GM12801 (cell line): ENCODE measurements around the gene ZNF436.

Experiments
- TF ChIP-seq, protein P1 (sequence below): IDR thresholded peaks from one replicate; pipeline ENCODE4 v1.5.1; 2011; ENCODE audit warnings: control low read depth; ENCODE audit not compliant: insufficient read length; ENCODE audit errors: extremely low read depth

The ZNF436 gene

DNA sequence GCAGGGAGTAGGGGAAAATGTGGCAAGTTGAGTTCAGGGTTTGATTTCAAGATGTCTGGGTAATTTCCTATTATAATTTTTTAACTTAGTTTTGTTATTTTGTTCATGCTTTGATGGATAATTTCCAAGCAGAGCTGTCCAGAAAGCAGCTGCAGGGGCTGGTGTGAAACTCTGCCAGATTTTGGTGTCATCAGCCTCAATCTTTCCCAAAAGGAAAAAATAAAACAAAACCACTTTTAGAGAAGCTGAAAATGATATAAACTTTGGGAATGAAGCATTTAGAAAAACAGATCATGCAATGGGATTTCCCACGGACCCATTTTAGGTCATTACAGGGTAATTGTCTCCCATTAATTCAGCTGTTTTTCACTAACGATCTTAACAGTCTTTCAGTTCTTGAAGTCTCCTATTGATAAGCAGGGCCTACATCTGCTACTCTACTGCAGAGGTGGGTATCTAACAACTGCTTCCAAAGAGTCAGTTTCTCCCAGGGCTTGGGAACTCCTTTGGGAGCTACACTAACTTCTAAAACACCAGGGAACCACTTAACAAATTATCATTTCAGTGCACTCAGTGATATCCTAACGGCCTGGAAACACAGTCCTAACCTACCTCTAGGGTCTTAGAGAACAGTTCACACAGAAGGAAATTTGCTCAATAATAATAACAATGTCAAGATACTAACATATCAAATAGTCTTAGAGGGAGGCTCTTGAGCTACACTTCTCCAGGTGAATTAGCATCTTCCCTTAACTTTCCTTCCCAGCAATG is 12.3 kb downstream of the ZNF436 start:
- TF ChIP-seq, protein P1, sequence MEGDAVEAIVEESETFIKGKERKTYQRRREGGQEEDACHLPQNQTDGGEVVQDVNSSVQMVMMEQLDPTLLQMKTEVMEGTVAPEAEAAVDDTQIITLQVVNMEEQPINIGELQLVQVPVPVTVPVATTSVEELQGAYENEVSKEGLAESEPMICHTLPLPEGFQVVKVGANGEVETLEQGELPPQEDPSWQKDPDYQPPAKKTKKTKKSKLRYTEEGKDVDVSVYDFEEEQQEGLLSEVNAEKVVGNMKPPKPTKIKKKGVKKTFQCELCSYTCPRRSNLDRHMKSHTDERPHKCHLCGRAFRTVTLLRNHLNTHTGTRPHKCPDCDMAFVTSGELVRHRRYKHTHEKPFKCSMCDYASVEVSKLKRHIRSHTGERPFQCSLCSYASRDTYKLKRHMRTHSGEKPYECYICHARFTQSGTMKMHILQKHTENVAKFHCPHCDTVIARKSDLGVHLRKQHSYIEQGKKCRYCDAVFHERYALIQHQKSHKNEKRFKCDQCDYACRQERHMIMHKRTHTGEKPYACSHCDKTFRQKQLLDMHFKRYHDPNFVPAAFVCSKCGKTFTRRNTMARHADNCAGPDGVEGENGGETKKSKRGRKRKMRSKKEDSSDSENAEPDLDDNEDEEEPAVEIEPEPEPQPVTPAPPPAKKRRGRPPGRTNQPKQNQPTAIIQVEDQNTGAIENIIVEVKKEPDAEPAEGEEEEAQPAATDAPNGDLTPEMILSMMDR: no peak

GRCh38 chr1:23356471-23357137 is 13.0 kb downstream of the ZNF436 start:
- TF ChIP-seq, protein P1: no peak

DNA sequence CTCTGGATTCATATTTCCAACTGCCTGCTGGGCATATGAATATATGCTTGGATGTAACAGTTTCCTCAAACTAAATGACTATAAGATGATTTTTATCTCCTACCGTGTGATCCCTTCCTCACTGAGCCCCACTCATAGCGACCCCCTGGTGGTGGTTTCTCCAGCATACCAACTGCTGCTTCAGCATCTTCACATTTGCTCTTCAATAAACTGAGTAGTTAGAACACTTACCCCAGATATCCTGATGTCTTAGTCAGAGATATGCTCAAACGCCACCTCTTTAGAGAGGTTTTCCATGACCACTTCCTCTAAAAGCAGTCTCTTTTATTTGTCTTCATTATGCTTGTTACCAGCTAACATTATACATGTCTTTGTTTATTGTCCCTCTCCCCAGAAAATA is 15.4 kb downstream of the ZNF436 start:
- TF ChIP-seq, protein P1: no peak

DNA sequence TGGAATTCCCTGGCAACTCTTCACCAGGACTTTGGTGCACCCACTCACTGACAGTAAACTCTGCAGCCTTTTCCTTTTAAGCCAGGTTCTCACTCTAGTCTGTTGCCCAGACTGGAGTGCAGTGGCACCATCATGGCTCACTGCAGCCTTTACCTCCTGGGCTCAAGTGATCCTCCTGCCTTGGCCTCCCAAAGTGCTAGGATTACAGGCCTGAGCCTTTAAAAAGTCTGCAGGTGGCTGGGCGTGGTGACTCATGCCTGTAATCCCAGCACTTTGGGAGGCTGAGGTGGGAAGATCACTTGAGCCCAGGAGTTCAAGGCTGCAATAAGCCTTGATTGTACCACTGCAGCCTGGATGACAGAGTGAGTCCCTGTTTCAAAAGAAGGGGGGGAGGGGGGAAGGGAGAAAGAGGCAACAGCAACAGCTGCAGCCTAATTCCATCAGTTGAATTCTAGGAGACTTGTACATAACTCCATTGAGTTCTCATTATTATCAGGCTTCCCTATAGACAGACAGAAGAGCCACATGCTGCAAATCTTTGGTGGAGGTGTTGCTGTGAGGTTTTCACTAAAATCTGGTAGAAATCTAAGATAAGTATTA is 17.4 kb downstream of the ZNF436 start:
- TF ChIP-seq, protein P1: no peak

- TF ChIP-seq, protein P1: no peak
Measured at GRCh38 chr1:23345920-23346319, 23.7 kb downstream of the ZNF436 start.

DNA sequence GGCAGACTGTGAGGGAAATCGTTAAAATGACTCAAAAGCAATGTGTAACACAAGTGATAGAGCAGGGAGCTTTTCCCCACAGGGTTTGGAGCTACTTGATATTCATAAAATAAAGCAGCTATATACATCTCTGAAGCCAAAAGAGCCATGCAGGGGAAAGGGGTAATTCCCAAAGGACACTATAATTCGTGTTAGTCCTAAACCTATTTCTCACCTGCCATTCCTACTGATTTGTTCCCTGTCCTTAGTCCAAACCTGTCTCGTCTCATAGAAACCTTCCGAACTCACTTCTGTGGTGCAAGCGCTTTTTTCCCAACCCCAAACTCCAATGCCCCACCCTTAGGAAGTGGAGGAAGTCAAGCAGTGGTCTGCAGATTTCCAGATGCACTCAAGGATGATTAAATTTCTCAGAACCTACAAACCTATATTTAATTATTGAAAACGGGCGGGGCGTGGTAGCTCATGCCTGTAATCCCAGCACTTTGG is 24.6 kb downstream of the ZNF436 start:
- TF ChIP-seq, protein P1: no peak

GRCh38 chr1:23344111-23344986 is 25.3 kb downstream of the ZNF436 start, which contains the start of gene HNRNPR:
Gene HNRNPR, minus strand, starts transcription at chr1:23344284. Its CDS starts 3,276 bp downstream, at chr1:23341008.
- TF ChIP-seq, protein P1: no peak
